CD14-positive monocyte (primary cell): Measurements from ENCODE around the gene MEF2D. TPM values are rescaled to one million over a fixed set of nuclear protein-coding genes. Genes with fewer than 3 reads are reported as not detected.

Source experiments
- DNase-seq, 3 donors: peaks; one replicate each; pipeline ENCODE4 v3.0.0-alpha.2; 2011 to 2022
- H2AFZ ChIP-seq: 2 replicates; pipeline ENCODE4 v1.6.0; 2012; ENCODE audit warnings: mild to moderate bottlenecking, low read depth, low read length, inconsistent platforms; ENCODE audit not compliant: insufficient read depth, poor library complexity, severe bottlenecking
- H3K27ac ChIP-seq, 2 donors: 1 replicate in 1 of 2; 2 replicates in 1 of 2; pipeline ENCODE4 v1.5.1; 2012 to 2013; ENCODE audit warnings: low read length in 2 of 2, control low read depth in 1 of 2, inconsistent platforms in 1 of 2, low read depth in 1 of 2, mild to moderate bottlenecking in 1 of 2
- H3K27me3 ChIP-seq, 2 donors: one replicate each; pipeline versions ENCODE4 v1.6.0 to v1.6.1; 2011 to 2013; ENCODE audit warnings: low read length in 2 of 2; ENCODE audit not compliant: control insufficient read depth in 2 of 2, insufficient read depth in 2 of 2
- H3K36me3 ChIP-seq, 2 donors: replicated peaks in 1 of 2; 1 replicate in 1 of 2; 2 replicates in 1 of 2; pipeline versions ENCODE4 v1.5.1 to v1.6.1; 2012 to 2013; ENCODE audit warnings: low read length in 2 of 2, control low read depth in 1 of 2, inconsistent platforms in 1 of 2, mild to moderate bottlenecking in 1 of 2; ENCODE audit not compliant: insufficient read depth in 2 of 2, control insufficient read depth in 1 of 2
- H3K4me1 ChIP-seq, 2 donors: 1 replicate in 1 of 2; 2 replicates in 1 of 2; pipeline versions ENCODE4 v1.5.1 to v1.6.1; 2012 to 2013; ENCODE audit warnings: low read length in 2 of 2, control low read depth in 1 of 2, inconsistent platforms in 1 of 2, mild to moderate bottlenecking in 1 of 2, moderate library complexity in 1 of 2; ENCODE audit not compliant: insufficient read depth in 2 of 2, control insufficient read depth in 1 of 2
- H3K4me2 ChIP-seq: replicated peaks from 2 replicates; pipeline ENCODE3; 2012; ENCODE audit warnings: low read length, moderate library complexity, mild to moderate bottlenecking; ENCODE audit not compliant: poor library complexity, severe bottlenecking; ENCODE audit errors: extremely low read depth
- H3K4me3 ChIP-seq, 3 experiments: fragments of 200-600 bp in 1 of 3; sonication (generic) in 1 of 3; replicated peaks in 1 of 3; 1 replicate in 2 of 3; 2 replicates in 1 of 3; pipeline ENCODE4 v1.5.1; 2011 to 2013; ENCODE audit warnings: low read length in 3 of 3, mild to moderate bottlenecking in 3 of 3, control low read depth in 2 of 3, low read depth in 2 of 3, inconsistent platforms in 1 of 3, moderate library complexity in 1 of 3
- H3K79me2 ChIP-seq: 2 replicates; pipeline ENCODE4 v1.6.0; 2012; ENCODE audit warnings: mild to moderate bottlenecking, control low read depth, inconsistent platforms, low read length, moderate library complexity; ENCODE audit not compliant: insufficient read depth
- H3K9ac ChIP-seq: 2 replicates; pipeline ENCODE4 v1.6.0; 2017; ENCODE audit warnings: low read length, mild to moderate bottlenecking; ENCODE audit not compliant: insufficient read depth, poor library complexity, severe bottlenecking
- H3K9me3 ChIP-seq, 2 donors: replicated peaks in 1 of 2; 1 replicate in 1 of 2; 2 replicates in 1 of 2; pipeline versions ENCODE4 v1.5.1 to v1.6.1; 2012 to 2013; ENCODE audit warnings: low read length in 2 of 2, control low read depth in 1 of 2; ENCODE audit not compliant: control insufficient read depth in 1 of 2, insufficient read depth in 1 of 2
- H4K20me1 ChIP-seq: 2 replicates; pipeline ENCODE4 v1.6.0; 2012; ENCODE audit warnings: mild to moderate bottlenecking, low read length, control low read depth, moderate library complexity; ENCODE audit not compliant: insufficient read depth
- H3K27ac Mint-ChIP-seq, 7 donors: one replicate each; pipeline ENCODE4 v1.8.0; 2020; ENCODE audit warnings: mild to moderate bottlenecking in 7 of 7, mixed read lengths in 7 of 7, moderate library complexity in 6 of 7, inconsistent platforms in 2 of 7
- H3K27me3 Mint-ChIP-seq, 3 donors: one replicate each; pipeline ENCODE4 v1.8.0; 2021 to 2022; ENCODE audit warnings: low read depth in 3 of 3, mild to moderate bottlenecking in 3 of 3, mixed read lengths in 3 of 3, moderate library complexity in 3 of 3, inconsistent platforms in 1 of 3
- H3K36me3 Mint-ChIP-seq, 2 donors: one replicate each; pipeline ENCODE4 v1.8.0; 2020; ENCODE audit warnings: mixed read lengths in 2 of 2, inconsistent platforms in 1 of 2, mild to moderate bottlenecking in 1 of 2
- H3K4me1 Mint-ChIP-seq: one replicate; pipeline ENCODE4 v1.8.0; 2020; ENCODE audit warnings: mild to moderate bottlenecking, mixed read lengths
- H3K4me3 Mint-ChIP-seq, 2 donors: one replicate each; pipeline ENCODE4 v1.8.0; 2020; ENCODE audit warnings: mild to moderate bottlenecking in 2 of 2, mixed read lengths in 2 of 2, moderate library complexity in 1 of 2
- H3K9me3 Mint-ChIP-seq, 7 donors: one replicate each; pipeline ENCODE4 v1.8.0; 2020 to 2022; ENCODE audit warnings: mixed read lengths in 7 of 7, mild to moderate bottlenecking in 6 of 7, moderate library complexity in 6 of 7, inconsistent platforms in 2 of 7
- WGBS: methylation state at CpG from one replicate; pipeline ENCODE4 v1.1.5; 2013; ENCODE audit warnings: missing lambda C conversion rate; ENCODE audit not compliant: insufficient coverage; 5-methylcytosine and 5-hydroxymethylcytosine counted together
- intact Hi-C, 2 donors: fragments of 100-400 bp; cut with micrococcal nuclease; formaldehyde crosslinking; loops; one replicate each; pipeline versions ENCODE4 v1.15.0 to v1.15.1; 2023
- polyA plus RNA-seq, 3 donors: library from polyadenylated mRNA; depleted of rRNA in 1 of 3; unstranded in 2 of 3; stranded (reverse) in 1 of 3; fragments of 300-500 nt in 2 of 3; fragments of >200 nt in 1 of 3; fragmentation: Illumina TruSeq in 2 of 3; gene quantifications; 1 replicate in 2 of 3; 2 replicates in 1 of 3; pipeline ENCODE4 v1.2.3, GENCODE V29; 2012 to 2021
- TF ChIP-seq, protein P1 (sequence below): fragments of 200-600 bp; IDR thresholded peaks from one replicate; pipeline ENCODE4 v1.8.0; 2022; ENCODE audit warnings: antibody characterized with exemption, mild to moderate bottlenecking

MEF2D gene
- polyA plus RNA-seq, 3 donors: 4.5 to 66.4 (median 8.0) TPM

DNA sequence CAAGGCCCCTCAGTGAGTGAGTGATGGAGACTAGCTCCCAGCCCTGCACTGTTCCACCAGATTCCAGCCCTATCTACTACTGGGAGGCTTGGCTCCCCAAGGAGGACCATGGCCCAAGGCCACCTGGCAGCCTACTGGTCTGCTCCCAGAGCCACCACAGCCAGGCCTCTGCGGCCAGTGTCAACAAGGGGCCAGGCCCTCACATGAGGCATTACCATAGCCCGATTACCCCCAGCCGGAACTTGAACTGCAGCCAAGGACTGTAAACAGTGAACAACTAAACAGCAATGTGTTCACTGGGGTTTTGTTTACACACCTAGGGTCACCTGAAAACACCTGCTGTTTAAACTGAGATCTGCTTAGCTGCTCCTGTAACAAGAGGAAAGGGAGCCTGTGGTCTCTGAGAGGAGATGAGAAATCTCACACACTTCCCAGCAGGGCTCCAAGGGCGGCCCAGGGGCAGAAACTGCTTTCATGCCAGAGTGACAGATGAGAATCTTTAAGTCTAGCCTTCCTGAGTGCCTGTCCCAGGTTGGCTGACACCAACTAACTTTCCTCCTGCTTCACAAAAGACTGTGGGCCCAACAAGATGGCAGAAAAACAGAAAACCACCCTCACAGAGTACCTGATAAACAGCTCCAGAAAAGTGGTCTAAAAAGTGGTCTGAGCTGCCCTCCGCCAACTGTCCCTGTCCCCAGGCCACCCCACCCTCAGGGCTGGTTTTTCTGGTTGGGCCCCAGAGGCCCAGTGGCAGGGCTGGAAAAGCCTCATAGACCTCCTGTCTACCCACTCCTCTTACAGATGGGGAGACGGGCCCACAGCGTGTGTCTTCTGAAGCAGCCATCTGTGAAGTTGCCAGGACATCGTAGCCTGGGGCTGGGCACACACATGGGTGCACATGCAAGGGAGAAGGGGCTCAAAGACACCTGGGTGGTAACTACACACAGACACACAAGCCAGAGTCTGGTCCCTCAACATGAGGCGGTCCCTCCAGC, 28.8 kb downstream of the MEF2D start:
- peak overlapping the region in 1 of 2 donors; percentile 23 for H3K27ac ChIP-seq
- no peak overlapping the region for H3K9ac ChIP-seq
- Mint-ChIP-seq H3K4me3 (no peak overlapping the region), H3K27me3 (peaks cover 0 to 4% (median 0%) of the 10 kb centered on the region in 3 donors), H3K36me3 (peaks cover 75 to 96% of the 10 kb centered on the region in 2 donors), H3K27ac (peak overlapping the region in 4 of 7 donors; percentile 17 to 76 (median 50)), H3K9me3 (peaks cover 0 to 2% (median 0%) of the 10 kb centered on the region in 7 donors), H3K4me1 (no peaks in the 10 kb centered on the region)
- H3K9me3 ChIP-seq: no peaks in the 10 kb centered on the region
- H3K79me2 ChIP-seq: peaks cover 50% of the 10 kb centered on the region
- peaks cover 93% of the 10 kb centered on the region for H4K20me1 ChIP-seq
- H2AFZ ChIP-seq: no peak overlapping the region
- H3K27me3 ChIP-seq: no peaks in the 10 kb centered on the region
- no peaks in the 10 kb centered on the region for H3K4me1 ChIP-seq
- WGBS: 96% methylated on average over 5 of the region's 9 CpGs
- no peak for DNase-seq
- H3K4me2 ChIP-seq: no peak overlapping the region
- peaks cover 94 to 97% of the 10 kb centered on the region in 2 donors for H3K36me3 ChIP-seq
- TF ChIP-seq, protein P1, sequence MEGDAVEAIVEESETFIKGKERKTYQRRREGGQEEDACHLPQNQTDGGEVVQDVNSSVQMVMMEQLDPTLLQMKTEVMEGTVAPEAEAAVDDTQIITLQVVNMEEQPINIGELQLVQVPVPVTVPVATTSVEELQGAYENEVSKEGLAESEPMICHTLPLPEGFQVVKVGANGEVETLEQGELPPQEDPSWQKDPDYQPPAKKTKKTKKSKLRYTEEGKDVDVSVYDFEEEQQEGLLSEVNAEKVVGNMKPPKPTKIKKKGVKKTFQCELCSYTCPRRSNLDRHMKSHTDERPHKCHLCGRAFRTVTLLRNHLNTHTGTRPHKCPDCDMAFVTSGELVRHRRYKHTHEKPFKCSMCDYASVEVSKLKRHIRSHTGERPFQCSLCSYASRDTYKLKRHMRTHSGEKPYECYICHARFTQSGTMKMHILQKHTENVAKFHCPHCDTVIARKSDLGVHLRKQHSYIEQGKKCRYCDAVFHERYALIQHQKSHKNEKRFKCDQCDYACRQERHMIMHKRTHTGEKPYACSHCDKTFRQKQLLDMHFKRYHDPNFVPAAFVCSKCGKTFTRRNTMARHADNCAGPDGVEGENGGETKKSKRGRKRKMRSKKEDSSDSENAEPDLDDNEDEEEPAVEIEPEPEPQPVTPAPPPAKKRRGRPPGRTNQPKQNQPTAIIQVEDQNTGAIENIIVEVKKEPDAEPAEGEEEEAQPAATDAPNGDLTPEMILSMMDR: no peak
- no peak overlapping the region for H3K4me3 ChIP-seq
- intact Hi-C loops: no loop called here

- no peak overlapping the region for H3K9ac ChIP-seq
- H3K4me1 ChIP-seq: no peaks in the 10 kb centered on the region
- H3K27me3 Mint-ChIP-seq: peaks cover 0 to 2% (median 0%) of the 10 kb centered on the region in 3 donors
- H3K27ac Mint-ChIP-seq: no peak overlapping the region
- H3K9me3 Mint-ChIP-seq: peaks cover 0 to 2% (median 0%) of the 10 kb centered on the region in 7 donors
- H4K20me1 ChIP-seq: peaks cover 93% of the 10 kb centered on the region
- H3K4me2 ChIP-seq: no peak overlapping the region
- H3K4me3 Mint-ChIP-seq: no peak overlapping the region
- no peak overlapping the region for H3K4me3 ChIP-seq
- H3K9me3 ChIP-seq: no peaks in the 10 kb centered on the region
- TF ChIP-seq, protein P1: no peak
- no peaks in the 10 kb centered on the region for H3K27me3 ChIP-seq
- DNase-seq: no peak
- H3K36me3 Mint-ChIP-seq: peaks cover 73 to 96% of the 10 kb centered on the region in 2 donors
- no CpG with 5 or more reads among the region's 1 CpG for WGBS
- intact Hi-C loops: no loop called here
- no peak overlapping the region for H2AFZ ChIP-seq
- H3K36me3 ChIP-seq: peaks cover 93 to 97% of the 10 kb centered on the region in 2 donors
- H3K79me2 ChIP-seq: peaks cover 37% of the 10 kb centered on the region
- H3K27ac ChIP-seq: no peak overlapping the region
- peaks cover 6% of the 10 kb centered on the region for H3K4me1 Mint-ChIP-seq
Observed at GRCh38 chr1:156470473-156470872, 30.1 kb downstream of the MEF2D start.
